ENCODE measurements around the gene OR5B21. TPM values are rescaled to one million over a fixed set of nuclear protein-coding genes. Genes with fewer than 3 reads are reported as not detected.

The OR5B21 gene
- not detected for polyA plus RNA-seq (ENCODE audit: insufficient read length)

DNA sequence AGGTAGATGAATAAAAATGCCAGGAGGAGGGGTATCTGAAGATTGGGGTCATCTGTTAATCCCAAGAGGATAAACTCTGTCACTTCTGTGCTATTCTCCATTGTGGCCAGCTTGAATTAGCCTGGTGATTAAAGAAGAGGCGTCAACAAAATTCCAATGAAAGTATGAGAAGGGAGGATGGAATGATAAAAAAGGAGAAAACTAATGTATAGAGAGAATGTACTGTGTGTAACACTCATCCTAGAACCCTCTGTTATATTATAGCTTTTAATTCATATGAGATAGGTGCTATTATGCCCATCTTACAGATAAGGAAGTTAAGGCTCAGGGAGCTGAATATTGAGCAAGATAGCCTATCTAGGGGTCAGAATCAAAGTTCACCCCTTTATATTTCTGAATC, at the start of gene OR5B21:
Gene OR5B21, minus strand, starts transcription at position 101 of the 400 bp plus-strand sequence. Its CDS starts 0 bp downstream, at position 101.
- DNase-seq (ENCODE audit: low read depth): no peak

DNA sequence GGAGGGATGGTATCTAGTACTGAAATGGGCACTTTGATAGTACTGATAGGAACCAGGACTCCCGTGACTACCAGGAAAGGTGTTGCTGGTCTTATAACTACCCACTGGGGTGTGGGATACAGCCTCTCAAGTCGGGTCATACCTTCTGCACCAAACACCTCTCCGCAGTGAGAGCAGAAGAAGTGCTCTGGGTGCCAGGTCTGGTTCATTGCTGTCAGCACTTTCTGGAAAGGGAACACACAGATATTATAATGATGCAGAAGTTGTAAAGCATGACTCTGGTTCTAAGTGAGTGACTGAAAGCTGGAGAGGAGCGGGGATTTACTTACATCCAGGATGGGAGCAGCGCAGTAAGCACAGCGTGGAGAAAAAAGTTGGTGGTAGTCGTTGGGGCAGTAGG, 41.7 kb upstream of the OR5B21 start:
- no peak for DNase-seq (ENCODE audit: low read depth)

DNA sequence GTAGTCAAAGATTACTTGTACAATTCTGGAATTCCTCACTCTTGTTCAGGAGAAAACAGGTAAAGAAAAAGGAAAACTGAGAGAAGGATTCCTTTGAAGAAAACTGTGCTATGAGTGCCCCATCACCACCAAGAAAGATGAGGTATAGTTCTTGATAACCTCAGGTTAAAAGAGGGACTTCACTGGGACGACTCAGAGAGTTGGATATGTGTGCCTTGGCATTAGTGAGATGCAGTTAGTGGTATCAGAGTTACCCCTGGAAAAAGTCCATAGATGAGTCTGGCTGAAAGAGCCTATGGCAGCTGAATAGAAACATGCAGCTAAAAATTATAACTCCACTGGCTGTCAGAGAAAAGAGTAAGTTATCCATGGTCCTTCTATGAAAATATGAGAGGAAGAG, 38.9 kb upstream of the OR5B21 start:
- no peak for DNase-seq (ENCODE audit: low read depth)

DNA sequence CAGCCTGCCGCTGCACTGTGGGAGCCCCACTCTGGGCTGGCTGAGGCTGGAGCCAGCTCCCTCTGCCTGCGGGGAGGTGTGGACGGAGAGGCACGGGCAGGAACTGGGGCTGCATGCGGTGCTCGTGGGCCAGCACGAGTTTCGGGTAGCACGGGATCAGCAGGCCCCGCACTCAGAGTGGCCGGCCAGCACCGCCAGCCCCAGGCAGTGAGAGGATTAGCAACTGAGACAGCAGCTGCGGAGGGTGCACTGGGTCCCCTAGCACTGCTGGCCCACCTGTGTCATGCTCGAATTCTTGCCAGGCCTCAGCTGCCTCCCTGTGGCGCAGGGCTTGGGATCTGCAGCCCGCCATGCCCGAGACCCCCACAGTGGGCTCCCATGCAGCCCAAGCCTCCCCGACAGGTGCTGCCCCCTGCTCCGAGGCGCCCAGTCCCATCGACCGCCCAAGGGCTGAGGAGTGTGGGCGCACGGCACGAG, 24.0 kb upstream of the OR5B21 start:
- no peak for DNase-seq (ENCODE audit: low read depth)

DNA sequence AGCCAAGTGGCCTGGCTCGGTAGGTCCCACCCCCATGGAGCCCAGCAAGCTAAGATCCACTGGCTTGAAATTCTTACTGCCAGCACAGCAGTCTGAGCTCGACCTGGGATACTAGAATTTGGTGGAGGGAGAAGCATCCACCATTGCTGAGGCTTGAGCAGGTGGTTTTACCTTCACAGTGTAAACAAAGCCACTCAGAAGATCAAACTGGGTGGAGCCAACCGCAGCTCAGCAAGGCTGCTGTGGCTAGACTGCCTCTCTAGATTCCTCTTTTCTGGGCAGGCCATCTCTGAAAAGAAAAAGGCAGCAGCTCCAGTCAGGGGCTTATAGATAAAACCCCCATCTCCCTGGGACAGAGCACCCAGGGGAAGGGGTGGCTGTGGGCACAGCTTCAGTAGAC, 22.3 kb upstream of the OR5B21 start:
- no peak for DNase-seq (ENCODE audit: low read depth)

DNA sequence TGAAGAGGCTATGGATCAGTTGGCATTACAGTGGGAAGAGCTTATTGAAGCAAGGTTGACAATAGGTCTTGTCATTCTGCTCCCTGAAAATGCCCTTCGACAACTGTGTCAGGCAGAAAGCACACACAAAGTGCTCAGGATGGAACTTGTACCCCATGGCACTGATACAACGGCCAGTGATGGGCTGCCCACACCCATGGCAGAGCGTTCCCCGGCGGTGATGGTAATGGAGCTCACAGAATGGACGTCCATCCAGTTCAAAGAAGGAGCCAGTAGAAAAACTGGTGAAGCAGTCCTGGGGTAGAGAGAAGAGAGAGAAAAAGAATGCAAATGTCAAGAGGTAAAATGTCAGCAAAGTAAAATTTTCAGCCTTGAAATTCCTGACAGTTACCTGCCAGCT, 19.5 kb upstream of the OR5B21 start:
- no peak for DNase-seq (ENCODE audit: low read depth)

DNA sequence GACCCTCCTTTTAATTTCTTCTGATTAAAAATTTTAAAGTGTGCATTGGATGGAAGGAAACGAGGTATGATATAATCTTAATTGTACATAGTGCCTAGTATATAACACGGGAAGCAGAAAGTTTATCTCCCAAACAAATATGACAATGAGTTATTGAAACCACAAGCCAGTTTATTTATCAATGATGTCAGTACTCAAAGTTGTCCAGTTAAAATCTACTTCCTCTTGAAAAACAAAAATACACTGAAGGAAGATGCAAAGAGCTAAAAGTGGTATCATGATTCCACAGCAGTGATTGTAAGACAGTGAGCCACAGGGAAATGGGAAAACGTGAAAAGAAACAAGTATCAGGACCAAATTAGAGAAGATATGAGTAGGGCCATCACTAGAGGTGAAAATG, 18.8 kb upstream of the OR5B21 start:
- no peak for DNase-seq (ENCODE audit: low read depth)

DNA sequence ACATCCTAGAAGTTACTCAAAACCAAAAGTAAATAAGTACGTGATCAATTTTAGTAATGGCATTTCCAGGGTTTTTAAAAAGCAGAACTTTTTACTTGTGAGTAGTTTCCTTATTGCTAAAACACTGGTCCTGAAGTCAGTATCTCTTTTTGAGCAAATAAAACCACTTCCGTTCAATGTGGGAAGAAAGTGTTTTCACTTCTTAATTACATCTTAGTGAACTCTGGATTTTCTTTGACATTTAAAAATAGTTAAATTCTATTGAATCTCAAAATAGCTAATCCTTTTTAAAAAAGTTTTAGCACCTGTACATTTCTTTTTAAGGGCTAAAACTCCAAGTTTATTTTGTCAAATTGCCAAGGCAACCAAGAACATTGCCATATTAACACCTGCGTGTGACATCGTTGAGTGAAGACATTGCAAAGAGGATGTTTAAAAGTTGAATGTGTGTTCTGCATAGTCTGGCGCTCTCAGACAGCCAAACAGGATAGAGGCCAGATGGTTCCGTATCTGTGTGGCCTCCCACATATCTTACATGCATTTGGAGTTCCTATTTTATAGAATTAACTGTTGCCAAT, 17.2 kb upstream of the OR5B21 start:
- no peak for DNase-seq (ENCODE audit: low read depth)

DNA sequence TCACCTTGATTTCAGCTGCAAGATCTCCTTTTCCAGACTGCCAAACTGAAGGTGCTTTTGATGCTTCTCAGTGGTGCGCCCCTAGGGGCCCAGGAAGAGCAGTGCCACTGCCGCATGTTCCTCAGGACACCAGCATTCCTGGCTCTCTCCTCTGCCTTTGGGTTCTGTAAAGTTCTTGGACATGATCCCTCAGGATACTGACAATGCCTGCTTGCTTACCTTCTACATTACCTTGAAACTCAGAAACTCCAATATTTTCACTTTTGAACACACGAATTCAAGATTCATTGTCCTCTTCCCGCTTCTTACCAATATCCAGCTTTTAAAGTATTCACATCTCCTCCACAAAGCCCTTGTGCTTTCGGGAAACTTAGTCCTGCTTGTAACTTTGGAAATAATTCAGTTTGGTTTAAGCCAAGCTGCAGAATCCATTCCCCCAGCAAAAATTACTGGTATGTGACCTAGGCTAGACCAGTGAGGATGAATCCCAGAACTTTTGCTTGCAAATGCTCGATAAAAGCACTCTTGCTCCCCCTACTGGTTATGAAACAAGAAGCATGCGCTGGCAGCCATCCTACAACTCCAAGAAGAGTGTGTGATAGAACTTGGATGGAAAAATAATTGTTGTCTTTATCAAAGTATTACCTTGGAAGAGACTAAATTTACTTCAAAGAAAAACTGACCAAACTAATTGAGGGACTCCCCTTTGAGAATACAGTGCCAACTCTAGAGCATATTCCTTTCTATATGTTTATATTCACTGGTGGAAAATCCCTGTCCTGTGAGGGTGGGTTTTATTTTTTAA, 16.5 kb upstream of the OR5B21 start:
- DNase-seq (ENCODE audit: low read depth): peak; percentile 58

DNA sequence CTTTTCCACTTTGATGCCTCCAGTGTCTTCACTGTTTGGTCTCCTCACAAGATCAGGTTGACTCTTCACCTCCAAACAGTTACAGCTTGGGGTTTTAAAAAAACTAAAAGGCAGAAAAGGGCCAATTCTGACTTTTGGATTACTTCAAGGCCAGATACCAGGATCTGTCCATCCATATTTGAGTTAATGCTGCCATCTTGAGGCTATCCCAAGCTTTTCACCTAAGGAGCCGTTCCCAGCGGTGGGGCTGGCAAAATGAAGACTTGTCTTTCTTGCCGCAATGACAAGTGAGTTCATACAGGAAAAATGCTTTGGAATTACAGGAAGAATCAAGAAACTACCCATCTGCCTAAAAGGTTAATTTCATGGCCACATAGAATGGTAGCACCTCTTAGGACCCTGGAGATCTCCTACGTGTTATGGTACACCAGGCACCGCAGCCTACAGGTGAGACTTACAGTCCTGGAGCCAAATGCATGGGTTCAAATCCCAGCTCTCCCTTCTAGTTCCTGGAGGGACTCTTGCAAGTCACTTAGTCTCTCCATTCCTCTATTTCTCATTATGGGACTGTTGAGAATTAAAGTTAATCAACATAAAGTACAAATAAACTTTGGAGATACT, 6.0 kb upstream of the OR5B21 start:
- DNase-seq (ENCODE audit: low read depth): no peak

DNA sequence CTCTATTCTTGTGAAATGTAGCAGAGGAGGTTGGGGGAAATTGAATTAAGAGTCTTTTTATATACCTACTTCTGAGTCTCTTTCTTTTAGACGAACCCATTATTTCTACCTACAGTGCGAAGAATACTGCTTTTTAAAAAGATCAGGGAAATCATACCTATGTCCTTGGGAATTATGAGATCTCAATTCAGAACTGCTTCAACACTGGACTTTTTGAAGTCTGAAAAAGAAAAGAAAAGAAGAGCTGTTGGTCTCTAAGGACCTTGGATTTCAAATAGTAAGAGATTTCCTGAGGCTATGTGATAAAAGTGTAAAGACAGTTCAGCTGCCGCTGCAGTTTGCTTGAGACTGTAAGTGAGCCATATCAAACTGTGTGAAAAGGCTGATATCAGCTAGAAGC, 3.7 kb upstream of the OR5B21 start:
- DNase-seq (ENCODE audit: low read depth): no peak

DNA sequence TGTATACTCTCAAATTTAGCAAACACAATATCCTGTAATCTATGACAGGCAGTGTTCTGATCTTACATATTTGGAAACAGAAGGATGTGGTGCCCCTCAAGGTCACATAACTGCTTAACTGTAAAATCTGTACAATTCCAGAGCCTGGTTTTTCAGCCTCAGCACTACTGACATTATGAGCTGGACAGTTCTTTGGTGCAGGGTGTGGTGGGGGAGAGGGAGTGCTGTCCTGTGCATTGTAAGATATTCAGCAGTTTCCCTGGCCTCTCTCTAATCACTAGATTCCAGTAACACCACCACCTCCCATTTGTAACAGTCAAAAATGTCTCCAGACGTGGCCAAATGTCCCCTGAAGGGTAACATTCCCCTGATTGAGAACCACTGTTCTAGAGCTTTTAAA, 1.8 kb upstream of the OR5B21 start:
- no peak for DNase-seq (ENCODE audit: low read depth)

DNA sequence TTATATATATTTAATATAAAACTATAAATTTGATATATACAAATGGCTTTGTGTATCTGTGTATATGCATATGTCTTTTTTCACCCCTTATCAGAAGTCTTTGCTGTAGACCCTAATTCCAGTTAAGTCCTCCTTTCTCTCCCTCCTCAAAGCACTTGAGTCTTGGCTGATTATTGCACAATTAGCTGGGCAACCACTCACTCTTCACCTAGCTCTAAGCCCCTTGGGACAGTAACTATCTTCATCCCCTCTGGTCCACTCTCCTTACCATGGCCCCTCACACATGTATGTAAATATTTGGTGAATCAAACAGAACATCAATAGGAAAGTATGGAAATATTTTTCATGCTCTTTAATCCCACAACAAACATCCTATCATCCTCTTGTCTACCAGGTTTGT, 909 bp upstream of the OR5B21 start:
- DNase-seq (ENCODE audit: low read depth): no peak

DNA sequence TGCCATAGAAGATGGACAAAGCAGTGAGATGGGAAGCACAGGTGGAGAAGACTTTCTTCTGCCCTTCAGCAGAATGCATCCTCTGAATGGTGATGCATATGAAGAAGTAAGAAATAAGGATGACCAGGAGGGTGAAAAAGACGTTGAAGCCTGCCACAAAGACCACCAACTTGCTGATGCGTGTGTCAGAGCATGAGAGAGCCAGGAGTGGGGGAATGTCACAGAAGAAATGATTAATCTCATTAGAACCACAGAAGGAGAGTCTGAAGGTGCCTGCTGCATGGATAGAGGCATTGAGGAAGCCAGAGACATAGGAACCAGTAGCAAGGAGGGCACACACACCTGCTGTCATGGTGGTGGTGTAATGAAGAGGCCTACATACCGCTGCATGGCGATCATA, 550 bp downstream of the OR5B21 start:
- DNase-seq (ENCODE audit: low read depth): no peak

DNA sequence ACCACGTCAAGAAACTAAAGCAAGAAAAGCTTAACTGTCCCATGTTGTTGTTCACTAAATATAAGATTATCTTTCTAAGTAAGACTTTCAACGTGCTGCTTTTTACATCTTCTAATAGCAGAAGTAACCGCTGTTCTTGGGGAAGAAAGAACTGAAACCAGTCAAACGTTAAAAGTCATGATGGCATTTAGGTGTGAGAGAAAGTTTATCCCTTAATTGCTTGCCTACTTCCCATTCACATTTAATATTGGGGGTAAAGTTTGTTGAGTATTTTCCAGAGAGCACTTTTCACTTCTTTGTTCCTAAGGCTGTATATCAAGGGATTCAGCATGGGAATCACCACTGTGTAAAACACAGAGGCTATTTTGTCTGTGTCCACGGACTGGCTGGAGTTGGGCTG, 970 bp downstream of the OR5B21 start:
- DNase-seq (ENCODE audit: low read depth): no peak

DNA sequence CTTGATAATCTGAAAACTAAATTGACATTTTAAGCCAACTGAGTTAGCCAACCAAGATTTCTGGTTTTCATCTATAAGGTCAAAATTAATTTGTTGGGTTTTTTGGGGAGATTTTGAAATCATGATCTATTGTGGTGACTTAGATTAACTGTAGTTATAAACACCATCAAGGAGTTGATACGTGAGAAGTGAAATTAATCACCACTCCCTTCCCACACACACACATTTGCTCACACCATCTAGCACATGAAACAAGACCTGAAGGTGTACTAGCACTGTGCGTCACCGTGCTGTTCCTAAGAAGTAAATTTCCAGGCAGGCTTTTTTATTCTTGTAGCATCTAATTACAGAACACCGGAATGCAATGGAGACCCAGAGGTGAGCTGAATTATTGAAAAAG, 2.1 kb downstream of the OR5B21 start:
- DNase-seq (ENCODE audit: low read depth): no peak

DNA sequence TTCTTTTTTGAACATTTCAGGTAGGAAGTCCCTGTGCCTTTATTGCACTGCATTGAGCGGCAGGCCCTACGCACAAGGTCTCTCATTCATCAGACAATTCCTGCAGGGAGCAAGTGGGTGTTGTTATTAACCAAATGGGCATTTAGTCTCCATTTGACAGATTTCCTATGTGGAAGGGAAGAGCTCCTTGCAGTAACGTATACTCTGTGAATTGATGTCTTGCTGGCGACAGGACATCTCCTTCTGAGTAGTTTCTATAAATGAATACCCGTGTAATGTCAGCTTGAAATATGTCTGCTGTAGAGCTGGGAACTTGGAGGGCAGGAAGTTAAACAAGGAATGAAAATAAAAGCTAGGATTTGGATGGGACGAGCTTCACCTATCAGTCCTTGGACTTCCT, 3.7 kb downstream of the OR5B21 start:
- no peak for DNase-seq (ENCODE audit: low read depth)

DNA sequence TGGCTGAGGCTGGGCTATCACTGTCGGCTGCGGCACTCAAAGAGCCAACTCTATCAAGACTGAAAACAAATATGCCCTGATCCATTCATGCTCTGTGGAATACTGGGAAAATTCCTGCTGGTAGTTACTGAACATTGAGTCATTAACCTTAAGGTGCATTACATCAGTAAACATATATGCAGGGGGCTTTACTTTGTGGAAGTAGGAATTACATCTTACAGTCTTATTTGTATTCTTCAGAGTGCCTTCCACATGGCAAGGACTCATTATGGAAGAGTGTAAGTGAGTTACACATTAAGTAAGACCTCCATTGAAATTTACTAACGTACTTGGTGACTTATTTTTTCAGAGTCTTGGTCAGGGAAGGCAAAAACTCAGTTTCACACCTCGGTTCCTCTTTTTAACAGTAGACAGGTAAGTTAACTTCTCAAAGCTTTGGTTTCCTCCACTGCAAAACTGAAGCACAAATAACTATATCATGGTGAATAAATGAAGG, 4.5 kb downstream of the OR5B21 start:
- DNase-seq (ENCODE audit: low read depth): no peak

DNA sequence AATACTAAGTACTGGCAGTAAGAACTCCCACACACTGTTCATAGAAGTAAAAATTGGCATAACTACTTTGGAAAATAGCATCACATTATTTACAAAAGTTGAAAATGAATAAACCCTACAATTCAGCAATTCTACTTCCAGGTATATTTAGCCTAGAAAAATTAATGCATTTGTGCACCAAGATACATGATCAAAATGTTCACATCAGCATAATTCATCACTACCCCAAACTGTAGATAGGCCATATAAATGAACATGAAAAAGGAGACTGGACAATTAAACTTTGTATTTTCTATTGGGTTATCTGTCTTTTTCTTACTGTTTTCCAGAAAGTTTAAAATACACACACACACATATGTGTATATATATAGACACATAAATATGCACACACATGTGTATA, 5.9 kb downstream of the OR5B21 start:
- no peak for DNase-seq (ENCODE audit: low read depth)

DNA sequence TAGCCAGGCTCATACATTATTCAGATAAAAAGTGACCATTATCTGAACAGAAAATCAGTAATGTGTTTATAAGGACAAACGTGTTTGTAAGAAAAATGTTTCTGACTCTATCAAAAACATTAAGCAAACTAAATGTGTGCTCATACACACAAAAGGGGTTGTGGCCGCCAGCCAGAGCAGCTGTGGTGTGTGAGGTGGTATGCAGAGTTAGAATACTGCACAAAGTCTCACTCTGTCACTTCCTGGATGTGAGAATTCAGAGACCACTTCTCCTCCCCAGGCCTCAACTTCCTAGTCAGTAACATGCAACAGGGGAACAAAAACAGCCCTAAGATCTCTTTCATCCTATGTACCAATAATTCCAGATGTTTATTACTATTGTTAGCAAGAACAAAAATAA, 9.4 kb downstream of the OR5B21 start:
- no peak for DNase-seq (ENCODE audit: low read depth)

DNA sequence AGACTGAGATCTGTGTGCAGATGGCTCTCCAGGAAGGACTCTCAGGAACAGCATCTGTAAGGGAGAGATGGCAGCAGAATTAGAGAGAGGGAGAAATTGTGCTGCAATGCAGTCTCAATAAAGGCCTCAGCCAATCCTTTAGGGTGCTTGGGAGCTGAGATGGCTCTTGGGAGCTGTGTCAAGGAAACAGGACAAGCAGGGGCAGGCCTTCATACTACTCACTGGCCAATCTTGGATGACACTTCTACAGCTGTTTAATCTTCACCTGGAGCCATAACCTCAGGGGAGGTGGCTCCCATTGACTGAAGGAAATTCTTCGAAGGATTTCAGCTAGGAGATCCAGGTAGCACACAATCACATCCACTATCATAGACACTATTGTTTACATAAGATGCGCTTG, 10.0 kb downstream of the OR5B21 start:
- DNase-seq (ENCODE audit: low read depth): no peak

DNA sequence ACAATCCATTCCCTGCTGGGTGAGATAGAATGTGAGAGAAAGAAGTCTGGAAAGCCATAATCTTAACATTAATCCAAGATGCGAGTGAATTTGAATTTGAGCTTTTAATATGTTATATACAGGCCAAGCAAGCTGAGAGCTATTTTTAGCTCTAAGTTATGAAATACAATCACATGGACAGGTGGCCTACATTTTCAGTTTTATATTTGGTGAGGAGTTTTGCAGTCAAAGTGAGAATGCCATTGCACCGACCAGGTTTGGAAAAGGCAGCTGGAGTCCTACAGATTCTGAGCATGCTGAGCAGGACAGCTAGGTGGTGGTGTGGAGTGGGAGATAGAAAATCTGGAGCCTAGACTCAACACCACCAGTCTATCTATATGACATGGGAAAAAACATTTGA, 12.0 kb downstream of the OR5B21 start:
- DNase-seq (ENCODE audit: low read depth): no peak

DNA sequence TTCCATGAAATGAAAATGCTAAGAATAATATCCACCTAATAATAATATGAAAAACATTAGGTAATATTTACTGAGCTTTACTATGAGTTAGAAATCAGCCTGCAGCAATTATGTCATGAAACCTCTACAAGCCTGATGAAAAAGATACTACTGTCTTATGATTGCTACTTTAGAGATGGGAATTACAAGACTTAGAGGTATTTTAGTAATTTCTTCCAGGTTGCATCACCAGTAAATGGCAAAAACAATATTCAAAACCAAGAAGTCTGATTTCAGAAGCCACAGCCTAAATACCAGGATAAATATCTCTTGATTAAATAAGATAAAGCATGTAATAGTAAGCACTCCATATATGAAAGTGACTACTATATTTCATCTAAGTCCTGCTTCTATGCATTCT, 13.8 kb downstream of the OR5B21 start:
- no peak for DNase-seq (ENCODE audit: low read depth)
